HG02642 (cell line): ENCODE data around the gene SSNA1.

Experiments used
- ATAC-seq: cut with Tn5 transposase; IDR thresholded peaks from one replicate; pipeline ENCODE4 v1.9.1; 2021; ENCODE audit warnings: mild to moderate bottlenecking; ENCODE audit not compliant: unreplicated experiment, poor library complexity

Gene SSNA1, protein sequence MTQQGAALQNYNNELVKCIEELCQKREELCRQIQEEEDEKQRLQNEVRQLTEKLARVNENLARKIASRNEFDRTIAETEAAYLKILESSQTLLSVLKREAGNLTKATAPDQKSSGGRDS

DNA sequence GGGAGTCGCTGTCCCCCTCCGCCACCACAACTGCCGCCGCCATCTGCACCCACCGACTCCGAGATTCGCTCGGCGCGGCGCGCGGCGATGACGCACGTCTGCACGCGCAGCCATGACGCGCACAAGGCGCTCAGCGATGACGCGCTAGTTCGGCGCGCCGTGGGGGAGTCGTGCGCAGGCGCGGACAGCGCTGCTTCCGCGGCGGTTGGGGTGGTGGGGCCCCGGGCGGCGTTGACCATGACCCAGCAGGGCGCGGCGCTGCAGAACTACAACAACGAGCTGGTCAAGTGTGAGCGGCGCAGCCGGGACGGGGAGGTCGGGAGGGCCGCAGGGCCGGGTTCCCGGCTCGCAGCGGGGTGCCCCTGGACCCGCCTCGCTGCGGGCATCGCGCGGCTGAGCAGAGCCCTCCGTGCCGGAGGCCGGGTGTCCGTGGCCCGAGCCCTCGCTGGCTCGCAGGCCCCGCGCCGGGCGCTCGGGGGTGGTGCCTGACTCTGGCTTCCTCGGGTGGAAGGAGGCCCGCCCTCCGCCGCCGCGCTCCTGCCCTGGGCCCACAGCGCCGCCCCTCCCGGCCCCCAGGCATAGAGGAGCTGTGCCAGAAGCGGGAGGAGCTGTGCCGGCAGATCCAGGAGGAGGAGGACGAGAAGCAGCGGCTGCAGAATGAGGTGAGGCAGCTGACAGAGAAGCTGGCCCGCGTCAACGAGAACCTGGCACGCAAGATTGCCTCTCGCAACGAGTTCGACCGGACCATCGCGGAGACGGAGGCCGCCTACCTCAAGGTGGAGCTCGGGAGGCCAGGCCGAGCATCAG is at the start of gene SSNA1, which contains the start of gene ANAPC2:
Gene SSNA1, plus strand, starts transcription at position 187 of the 807 bp plus-strand sequence. Its CDS starts 51 bp downstream, at position 238.
Gene ANAPC2, minus strand, starts transcription at position 71 of the 807 bp plus-strand sequence. Its CDS starts 28 bp downstream, at position 43.
- peak; percentile 80 for ATAC-seq

DNA sequence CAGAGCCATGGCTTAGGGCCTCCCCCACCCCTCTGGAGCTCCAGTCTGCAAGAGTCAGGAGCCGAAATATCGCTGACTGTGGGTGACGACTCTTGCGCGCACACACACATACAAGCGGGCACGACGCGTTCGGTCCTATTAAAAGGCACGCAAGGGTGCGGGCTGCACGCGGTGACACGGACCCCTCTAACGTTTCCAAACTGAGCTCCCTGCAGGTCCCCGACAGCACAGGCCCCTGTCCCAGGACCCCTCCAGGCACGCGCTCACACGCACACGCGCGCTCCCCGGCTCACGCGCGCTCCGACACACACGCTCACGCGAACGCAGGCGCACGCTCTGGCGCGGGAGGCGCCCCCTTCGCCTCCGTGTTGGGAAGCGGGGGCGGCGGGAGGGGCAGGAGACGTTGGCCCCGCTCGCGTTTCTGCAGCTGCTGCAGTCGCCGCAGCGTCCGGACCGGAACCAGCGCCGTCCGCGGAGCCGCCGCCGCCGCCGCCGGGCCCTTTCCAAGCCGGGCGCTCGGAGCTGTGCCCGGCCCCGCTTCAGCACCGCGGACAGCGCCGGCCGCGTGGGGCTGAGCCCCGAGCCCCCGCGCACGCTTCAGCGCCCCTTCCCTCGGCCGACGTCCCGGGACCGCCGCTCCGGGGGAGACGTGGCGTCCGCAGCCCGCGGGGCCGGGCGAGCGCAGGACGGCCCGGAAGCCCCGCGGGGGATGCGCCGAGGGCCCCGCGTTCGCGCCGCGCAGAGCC is 49.6 kb upstream of the SSNA1 start, which contains the start of gene GRIN1:
Gene GRIN1, plus strand, starts transcription at position 433 of the 746 bp plus-strand sequence. CDS start 333 bp downstream, outside the sequence.
- ATAC-seq = no peak

DNA sequence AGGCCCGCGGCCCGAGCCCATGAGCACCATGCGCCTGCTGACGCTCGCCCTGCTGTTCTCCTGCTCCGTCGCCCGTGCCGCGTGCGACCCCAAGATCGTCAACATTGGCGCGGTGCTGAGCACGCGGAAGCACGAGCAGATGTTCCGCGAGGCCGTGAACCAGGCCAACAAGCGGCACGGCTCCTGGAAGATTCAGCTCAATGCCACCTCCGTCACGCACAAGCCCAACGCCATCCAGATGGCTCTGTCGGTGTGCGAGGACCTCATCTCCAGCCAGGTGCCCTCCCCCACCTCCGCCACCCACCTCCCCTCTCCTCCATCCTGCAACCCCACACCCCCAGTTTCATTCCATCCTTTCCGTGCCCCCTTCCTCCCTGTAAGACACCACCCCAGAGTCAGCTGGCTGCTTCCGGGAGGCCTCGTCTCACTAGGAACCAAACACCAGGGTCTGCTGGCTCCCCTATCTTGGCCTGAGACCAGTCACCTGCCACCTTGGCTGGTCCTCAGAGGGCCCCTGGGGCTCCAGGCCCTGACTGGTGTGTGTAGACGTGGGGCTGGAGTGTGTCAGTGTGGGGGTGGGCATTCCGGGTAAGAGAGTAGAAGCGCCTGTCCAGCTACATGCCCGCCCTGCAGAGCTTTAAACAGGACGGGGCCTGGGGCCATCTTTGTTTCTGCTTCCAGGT is 48.9 kb upstream of the SSNA1 start:
- ATAC-seq = no peak

DNA sequence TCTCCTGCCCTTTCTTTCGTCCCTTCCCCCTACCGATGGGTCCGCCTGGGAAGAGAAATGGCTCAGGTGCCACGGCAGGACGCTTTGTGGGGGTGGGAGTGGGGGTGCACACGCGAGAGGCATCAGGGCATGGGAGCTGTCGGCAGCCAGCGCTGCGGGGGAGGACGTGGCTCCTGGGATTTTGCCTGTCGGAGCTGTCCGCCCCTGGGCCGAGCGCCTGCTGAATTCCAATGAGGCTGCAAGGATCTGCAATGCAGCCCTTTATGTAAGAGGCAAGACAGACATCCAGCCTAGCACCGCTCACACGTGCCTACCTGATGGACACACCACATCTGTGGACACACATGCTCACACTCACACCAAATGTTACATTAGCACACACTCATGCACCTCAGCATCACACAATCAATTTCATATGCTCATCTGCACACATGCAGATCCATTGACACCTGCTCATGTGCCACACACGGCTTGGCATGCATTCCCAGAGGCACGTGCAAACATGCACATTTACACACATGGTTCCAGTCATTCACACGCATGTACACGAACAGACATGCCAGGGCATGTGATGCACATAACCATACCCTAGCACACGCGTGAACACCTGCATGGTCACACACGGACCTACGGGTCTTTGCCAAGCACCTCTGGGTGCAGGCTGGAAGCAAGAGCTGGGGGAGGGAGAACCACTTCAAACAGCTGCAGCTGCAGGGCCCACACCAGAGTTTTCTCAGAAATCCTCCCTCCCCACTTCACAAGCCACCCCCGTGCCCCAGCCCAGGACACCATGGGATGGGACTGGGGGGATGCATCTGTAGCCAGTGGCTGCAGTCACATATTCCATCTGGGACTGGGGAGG is 48.1 kb upstream of the SSNA1 start:
- no peak for ATAC-seq

DNA sequence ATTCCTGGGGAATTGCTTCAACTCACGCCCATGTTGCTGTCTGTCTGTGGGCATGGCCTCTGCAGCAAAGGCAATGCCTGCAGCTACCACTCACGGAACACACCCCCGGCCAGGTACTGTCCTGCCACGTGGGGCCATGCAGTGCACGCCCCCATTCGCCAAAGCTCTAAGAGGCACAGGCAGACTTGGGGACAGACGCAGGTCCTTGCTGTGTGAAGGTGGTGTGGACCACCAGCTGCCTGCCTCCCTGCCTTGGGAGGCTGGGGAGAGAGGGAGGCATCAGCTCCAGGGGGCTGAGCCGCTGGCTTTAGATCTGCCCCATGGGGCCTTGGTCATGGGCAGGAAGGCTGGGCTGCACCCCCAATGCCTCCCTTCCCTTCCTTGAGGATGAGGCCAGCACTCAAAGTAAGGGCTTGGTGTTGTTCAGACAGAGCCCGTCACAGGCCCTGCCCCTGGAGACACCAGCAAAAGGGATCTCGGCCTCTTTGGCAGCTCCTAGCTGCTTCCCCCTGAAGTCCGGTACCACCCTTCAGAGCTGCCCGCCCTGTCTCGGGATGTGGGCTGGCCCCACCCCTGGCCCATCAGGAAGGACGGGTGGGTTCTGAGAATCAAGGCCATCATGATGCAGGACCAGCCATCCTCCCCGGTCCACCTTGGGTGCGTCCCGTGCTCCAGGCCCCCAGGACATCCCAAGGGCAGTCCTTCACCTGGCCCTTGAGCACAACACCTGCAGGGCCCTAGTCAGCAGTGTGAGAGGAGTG is 47.2 kb upstream of the SSNA1 start:
- ATAC-seq = no peak

DNA sequence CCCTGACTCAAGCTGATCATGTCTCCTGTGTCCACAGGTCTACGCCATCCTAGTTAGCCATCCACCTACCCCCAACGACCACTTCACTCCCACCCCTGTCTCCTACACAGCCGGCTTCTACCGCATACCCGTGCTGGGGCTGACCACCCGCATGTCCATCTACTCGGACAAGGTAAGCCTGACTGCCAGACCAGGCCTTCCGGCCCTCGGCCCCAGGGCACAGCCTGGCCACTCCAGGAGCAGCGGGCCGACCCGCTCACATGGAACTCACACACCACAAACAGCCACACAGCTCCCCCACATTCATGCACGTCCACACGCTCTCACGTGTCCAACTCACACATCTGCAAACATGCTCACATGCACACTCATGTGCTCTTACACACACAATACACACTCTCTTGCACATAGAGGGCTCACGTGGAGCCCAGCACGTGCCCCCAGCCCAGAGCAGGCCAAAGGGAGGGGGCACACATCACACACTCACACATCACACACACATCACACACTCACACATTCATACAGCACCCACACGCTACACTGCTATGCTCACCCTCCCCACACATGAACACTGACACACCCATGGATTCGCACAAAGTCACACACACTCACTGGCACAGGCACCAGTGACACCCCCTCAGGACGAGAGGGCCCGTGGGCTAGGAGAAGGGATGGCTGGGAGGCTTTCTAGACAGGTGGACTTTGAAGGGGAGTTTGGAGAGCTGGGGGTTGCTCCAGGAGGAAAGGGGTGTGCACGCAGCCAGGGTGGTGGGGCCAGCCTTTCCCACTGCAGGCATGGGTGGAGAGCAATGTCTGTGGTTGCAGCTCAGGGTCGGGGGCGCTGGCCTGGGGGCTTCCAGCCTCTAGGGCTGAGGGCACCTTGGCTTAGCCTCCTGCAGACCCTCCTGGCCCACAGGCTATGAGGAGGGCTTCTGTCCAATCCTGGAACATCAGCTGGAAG is 46.2 kb upstream of the SSNA1 start:
- no peak for ATAC-seq

GRCh38 chr9:137143459-137143858 is 45.0 kb upstream of the SSNA1 start:
- no peak for ATAC-seq

DNA sequence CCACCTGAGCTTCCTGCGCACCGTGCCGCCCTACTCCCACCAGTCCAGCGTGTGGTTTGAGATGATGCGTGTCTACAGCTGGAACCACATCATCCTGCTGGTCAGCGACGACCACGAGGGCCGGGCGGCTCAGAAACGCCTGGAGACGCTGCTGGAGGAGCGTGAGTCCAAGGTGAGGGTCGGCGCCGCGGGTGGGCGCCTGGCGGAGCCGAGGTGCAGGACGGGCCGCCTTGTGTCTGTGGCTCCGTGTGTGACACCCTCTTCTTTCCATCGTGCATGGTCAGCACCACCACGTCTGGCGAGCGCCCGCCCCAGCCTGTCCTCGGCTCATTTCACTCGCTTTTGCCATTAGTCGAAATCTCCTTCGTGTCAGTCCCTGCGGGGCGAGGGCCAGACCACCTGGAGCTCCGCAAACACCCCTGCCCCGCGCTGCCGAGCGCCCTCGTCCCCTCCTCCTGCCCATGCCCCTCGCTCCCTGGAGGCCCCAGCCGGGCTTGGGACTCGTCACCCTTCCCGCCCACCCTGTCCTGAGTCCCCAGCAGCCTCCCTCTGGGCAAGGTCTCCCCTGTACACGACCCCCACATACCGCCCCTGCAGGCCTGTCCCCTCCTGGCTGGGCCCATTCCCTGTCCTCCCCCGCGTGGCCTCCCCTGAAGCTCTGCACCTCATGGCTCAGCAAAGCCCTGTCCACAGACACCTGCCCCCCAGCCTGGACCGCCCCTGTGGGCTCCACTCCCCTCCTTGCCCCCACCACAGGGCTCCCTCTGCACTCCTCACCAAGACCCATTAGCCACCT is 42.5 kb upstream of the SSNA1 start:
- ATAC-seq = no peak

- no peak for ATAC-seq
Measured at GRCh38 chr9:137146527-137146918, 42.0 kb upstream of the SSNA1 start.

GRCh38 chr9:137147091-137147792 is 41.2 kb upstream of the SSNA1 start:
- no peak for ATAC-seq

DNA sequence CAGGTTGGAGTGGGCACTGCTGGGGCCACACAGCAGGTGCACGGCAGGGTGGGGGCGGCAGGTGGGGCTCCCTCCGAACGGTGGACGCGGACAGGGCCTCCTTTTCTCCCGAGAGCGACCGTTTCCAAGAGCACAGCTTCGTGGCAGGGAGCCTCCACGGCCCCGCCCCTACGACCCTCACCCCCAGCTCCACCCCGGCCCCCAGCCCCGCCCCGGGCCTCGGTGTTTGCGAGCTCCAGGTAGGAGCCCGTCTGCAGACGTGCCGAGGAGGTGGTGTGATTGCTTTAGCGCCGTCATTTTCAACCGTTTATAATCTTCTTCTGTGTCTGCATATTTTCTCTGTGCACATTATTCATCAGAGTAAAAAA is 40.7 kb upstream of the SSNA1 start:
- ATAC-seq = no peak

- ATAC-seq = no peak
Measured at GRCh38 chr9:137148242-137148641, 40.2 kb upstream of the SSNA1 start.

- no peak for ATAC-seq
Measured at GRCh38 chr9:137148661-137149060, 39.8 kb upstream of the SSNA1 start.

DNA sequence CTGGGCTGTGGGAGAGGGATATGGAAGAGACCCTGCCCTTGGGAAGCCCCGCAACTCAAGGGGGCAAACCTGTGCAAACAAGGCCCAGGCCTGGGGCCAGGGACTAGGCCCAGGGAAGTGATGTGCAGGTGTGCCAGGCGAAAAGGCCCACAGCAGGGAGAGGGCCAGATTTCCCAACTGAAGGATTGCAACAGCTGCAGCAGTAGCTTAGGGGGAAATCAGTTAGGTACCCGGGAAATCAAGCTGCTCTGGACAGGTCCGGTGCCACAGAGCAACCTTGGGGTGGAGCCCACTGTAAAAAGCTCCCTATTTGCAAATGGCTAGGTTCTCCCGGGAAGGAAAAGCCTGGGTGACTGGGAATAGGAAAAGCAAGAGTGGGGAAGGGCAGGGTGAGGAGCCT is 39.1 kb upstream of the SSNA1 start:
- ATAC-seq = no peak

DNA sequence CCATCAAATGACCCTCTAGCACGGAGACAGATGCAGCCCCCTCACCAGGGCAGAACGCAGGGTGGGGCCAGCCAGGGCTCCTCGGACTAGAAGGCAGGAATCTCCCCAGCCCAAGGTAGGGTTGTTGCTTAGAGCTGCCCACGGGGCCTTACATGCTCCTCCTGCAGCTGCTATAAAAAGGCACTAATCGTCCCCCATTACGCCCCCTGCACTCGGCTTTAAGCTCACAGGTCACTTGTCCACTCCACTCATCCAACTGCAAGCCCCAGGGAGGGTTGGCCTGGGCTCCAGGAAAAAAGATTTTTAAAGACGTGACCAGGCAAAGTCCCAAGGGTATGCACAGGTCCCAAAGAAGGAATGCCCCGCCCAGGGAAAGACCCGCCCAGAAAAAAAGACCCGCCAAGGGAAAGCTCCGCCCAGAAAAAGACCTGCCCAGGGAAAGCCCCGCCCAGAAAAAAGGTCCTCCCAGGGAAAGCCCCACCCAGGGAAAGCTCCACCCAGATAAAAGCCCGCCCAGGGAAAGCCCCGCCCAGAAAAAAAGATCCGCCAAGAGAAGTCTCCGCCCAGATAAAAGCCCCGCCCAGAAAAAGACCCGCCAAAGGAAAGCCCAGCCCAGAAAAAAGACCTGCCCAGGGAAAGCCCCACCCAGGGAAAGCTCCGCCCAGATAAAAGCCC is 38.4 kb upstream of the SSNA1 start:
- peak; percentile 27 for ATAC-seq
